Left lung (tissue), 10 donors: ENCODE results near the gene CMSS1. TPM values are rescaled to one million over a fixed set of nuclear protein-coding genes. Genes with fewer than 3 reads are reported as not detected.

Source experiments
- ATAC-seq: fragments of 200-7000 bp; cut with Tn5 transposase; one replicate; pipeline ENCODE4 v1.9.1; 2020; ENCODE audit warnings: moderate library complexity
- DNase-seq, 4 donors: peaks; one replicate each; pipeline ENCODE4 v3.0.0-alpha.2; 2013 to 2020
- H3K27ac ChIP-seq, 2 donors: fragments of 200-600 bp; sonication (generic) in 1 of 2; one replicate each; pipeline versions ENCODE4 v1.5.0 to v1.8.0; 2020 to 2021
- H3K27me3 ChIP-seq, 2 donors: fragments of 200-600 bp; sonication (generic) in 1 of 2; one replicate each; pipeline versions ENCODE4 v1.5.0 to v1.8.0; 2020 to 2021
- H3K36me3 ChIP-seq, 2 donors: fragments of 200-600 bp; sonication (generic) in 1 of 2; one replicate each; pipeline versions ENCODE4 v1.5.0 to v1.8.0; 2020 to 2021
- H3K4me1 ChIP-seq, 2 donors: fragments of 200-600 bp; one replicate each; pipeline ENCODE4 v1.8.0; 2021
- H3K4me3 ChIP-seq, 2 donors: fragments of 200-600 bp; sonication (generic) in 1 of 2; one replicate each; pipeline versions ENCODE4 v1.5.0 to v1.8.0; 2020 to 2021; ENCODE audit warnings: mild to moderate bottlenecking in 1 of 2
- H3K9me3 ChIP-seq, 2 donors: fragments of 200-600 bp; sonication (generic) in 1 of 2; one replicate each; pipeline versions ENCODE4 v1.5.0 to v1.8.0; 2020 to 2021
- CTCF ChIP-seq, 2 donors: fragments of 200-600 bp; sonication (generic) in 1 of 2; IDR thresholded peaks; one replicate each; pipeline versions ENCODE4 v1.5.0 to v1.8.0; 2021; ENCODE audit warnings: antibody characterized with exemption in 2 of 2
- intact Hi-C, 2 donors: fragments of 100-400 bp; cut with DNase I; formaldehyde crosslinking; loops; one replicate each; pipeline versions ENCODE4 v1.11.2 to v1.14.2; 2022
- polyA plus RNA-seq, 6 donors: library from polyadenylated mRNA; unstranded; fragments of 120-200 nt; gene quantifications; one replicate each; pipeline ENCODE4 v1.2.1, GENCODE V29; 2013; ENCODE audit not compliant: insufficient read length in 6 of 6
- total RNA-seq, 2 donors: library from RNA; stranded (reverse); fragmentation: NEBNext Ultra II Directional; extraction: Animal tissue kit (Norgen Biotek cat#: 25700); gene quantifications; one replicate each; pipeline ENCODE4 v1.2.1, GENCODE V29; 2021
- donor health status: DM: no; HTN: yes; CAD: no.
- donor health status: DM: no; HTN: no; CAD: no.

Gene CMSS1
- total and polyA plus RNA-seq, 8 donors: 13.4 to 51.0 (median 41.8) TPM

GRCh38 chr3:99902091-99902490 lies 84.4 kb downstream of the CMSS1 start:
- no peak for ATAC-seq

GRCh38 chr3:99903869-99904268 lies 86.2 kb downstream of the CMSS1 start:
- intact Hi-C loops: no loop called here
- ATAC-seq (no peak), DNase-seq (no peak)
- H3K27ac ChIP-seq: no peak overlapping the region
- no peak for TF ChIP-seq CTCF (IDR thresholded peaks at IDR 0.05)
- H3K4me3 ChIP-seq: no peak overlapping the region
- H3K9me3 ChIP-seq: no peaks in the 10 kb centered on the region
- H3K27me3 ChIP-seq: no peaks in the 10 kb centered on the region
- peaks cover 0 to 20% of the 10 kb centered on the region in 2 donors for H3K4me1 ChIP-seq
- H3K36me3 ChIP-seq: no peaks in the 10 kb centered on the region

More at GRCh38 chr3:99902091-99902490, 84.4 kb downstream of the CMSS1 start:
- no peaks in the 10 kb centered on the region for H3K9me3 ChIP-seq
- H3K27me3 ChIP-seq: no peaks in the 10 kb centered on the region
- peak overlapping the region; percentile 33 to 69 for H3K27ac ChIP-seq
- no peak for DNase-seq
- H3K4me3 ChIP-seq: no peak overlapping the region
- intact Hi-C loops: no loop called here
- no peaks in the 10 kb centered on the region for H3K36me3 ChIP-seq
- TF ChIP-seq CTCF (IDR thresholded peaks at IDR 0.05): no peak
- H3K4me1 ChIP-seq: peaks cover 0 to 20% of the 10 kb centered on the region in 2 donors

GRCh38 chr3:99907959-99908544 lies 90.4 kb downstream of the CMSS1 start:
- intact Hi-C loops: no loop called here
- DNase-seq: no peak

GRCh38 chr3:99909714-99910495 lies 92.2 kb downstream of the CMSS1 start:
- no peaks in the 10 kb centered on the region for H3K36me3 ChIP-seq
- DNase-seq: no peak
- intact Hi-C loops: no loop called here
- no peak overlapping the region for H3K27ac ChIP-seq
- no peak overlapping the region for H3K4me3 ChIP-seq
- peak; percentile 76 for ATAC-seq
- no peaks in the 10 kb centered on the region for H3K27me3 ChIP-seq
- H3K9me3 ChIP-seq: no peaks in the 10 kb centered on the region
- no peaks in the 10 kb centered on the region for H3K4me1 ChIP-seq
- no peak for TF ChIP-seq CTCF (IDR thresholded peaks at IDR 0.05)

More at GRCh38 chr3:99907959-99908544, 90.4 kb downstream of the CMSS1 start:
- ATAC-seq: no peak
- no peak for TF ChIP-seq CTCF (IDR thresholded peaks at IDR 0.05)
- H3K4me3 ChIP-seq: no peak overlapping the region
- H3K27me3 ChIP-seq: no peaks in the 10 kb centered on the region
- no peaks in the 10 kb centered on the region for H3K9me3 ChIP-seq
- no peak overlapping the region for H3K27ac ChIP-seq
- H3K4me1 ChIP-seq: no peaks in the 10 kb centered on the region
- H3K36me3 ChIP-seq: no peaks in the 10 kb centered on the region

- Histone ChIP-seq H3K9me3 (no peaks in the 10 kb centered on the region), H3K36me3 (no peaks in the 10 kb centered on the region), H3K27ac (no peak overlapping the region), H3K27me3 (no peaks in the 10 kb centered on the region), H3K4me3 (no peak overlapping the region), H3K4me1 (no peaks in the 10 kb centered on the region)
- intact Hi-C loops: no loop called here
- no peak for ATAC-seq
- no peak for DNase-seq
- no peak for TF ChIP-seq CTCF (IDR thresholded peaks at IDR 0.05)
Observed at GRCh38 chr3:99910752-99911290, 93.2 kb downstream of the CMSS1 start.
